Subcutaneous adipose tissue (tissue), 4 donors: ENCODE results near the gene KIAA1210. TPM values are rescaled to one million over a fixed set of nuclear protein-coding genes. Genes with fewer than 3 reads are reported as not detected.

Source experiments
- total RNA-seq, 4 donors: library from RNA; depleted of rRNA; stranded (reverse); fragments of >200 nt; gene quantifications; one replicate each; pipeline ENCODE4 v1.1.0, GENCODE V29; 2016
- TF ChIP-seq, protein P1 (sequence below): fragments of 450-650 bp; IDR thresholded peaks from one replicate; pipeline ENCODE4 v1.5.1; 2016; ENCODE audit warnings: low read depth, mild to moderate bottlenecking, control low read depth, antibody characterized with exemption, moderate library complexity

The KIAA1210 gene
- total RNA-seq, 4 donors from 2014 or later = under 0.01 TPM; not detected in 2

GRCh38 chrX:119067023-119067739, 60.4 kb downstream of the KIAA1210 start:
- TF ChIP-seq, protein P1, sequence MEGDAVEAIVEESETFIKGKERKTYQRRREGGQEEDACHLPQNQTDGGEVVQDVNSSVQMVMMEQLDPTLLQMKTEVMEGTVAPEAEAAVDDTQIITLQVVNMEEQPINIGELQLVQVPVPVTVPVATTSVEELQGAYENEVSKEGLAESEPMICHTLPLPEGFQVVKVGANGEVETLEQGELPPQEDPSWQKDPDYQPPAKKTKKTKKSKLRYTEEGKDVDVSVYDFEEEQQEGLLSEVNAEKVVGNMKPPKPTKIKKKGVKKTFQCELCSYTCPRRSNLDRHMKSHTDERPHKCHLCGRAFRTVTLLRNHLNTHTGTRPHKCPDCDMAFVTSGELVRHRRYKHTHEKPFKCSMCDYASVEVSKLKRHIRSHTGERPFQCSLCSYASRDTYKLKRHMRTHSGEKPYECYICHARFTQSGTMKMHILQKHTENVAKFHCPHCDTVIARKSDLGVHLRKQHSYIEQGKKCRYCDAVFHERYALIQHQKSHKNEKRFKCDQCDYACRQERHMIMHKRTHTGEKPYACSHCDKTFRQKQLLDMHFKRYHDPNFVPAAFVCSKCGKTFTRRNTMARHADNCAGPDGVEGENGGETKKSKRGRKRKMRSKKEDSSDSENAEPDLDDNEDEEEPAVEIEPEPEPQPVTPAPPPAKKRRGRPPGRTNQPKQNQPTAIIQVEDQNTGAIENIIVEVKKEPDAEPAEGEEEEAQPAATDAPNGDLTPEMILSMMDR = no peak

DNA sequence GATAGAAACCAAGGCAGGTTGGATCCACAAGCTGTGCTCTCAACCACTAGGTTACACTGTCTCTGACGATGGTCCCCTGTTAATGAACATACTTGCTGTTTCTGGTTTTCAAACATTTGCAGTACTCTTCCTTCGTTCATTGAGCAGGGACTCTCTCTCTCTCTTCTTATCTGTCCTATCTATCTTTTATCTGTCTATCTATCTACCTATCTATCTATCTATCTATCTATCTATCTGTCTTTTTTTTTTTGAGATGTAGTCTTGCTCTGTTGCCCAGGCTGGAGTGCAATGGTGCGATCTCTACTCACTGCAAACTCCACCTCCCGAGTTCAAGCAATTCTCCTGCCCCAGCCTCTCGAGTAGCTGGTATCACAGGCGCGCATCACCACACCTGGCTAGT, 64.2 kb downstream of the KIAA1210 start:
- TF ChIP-seq, protein P1 = no peak

DNA sequence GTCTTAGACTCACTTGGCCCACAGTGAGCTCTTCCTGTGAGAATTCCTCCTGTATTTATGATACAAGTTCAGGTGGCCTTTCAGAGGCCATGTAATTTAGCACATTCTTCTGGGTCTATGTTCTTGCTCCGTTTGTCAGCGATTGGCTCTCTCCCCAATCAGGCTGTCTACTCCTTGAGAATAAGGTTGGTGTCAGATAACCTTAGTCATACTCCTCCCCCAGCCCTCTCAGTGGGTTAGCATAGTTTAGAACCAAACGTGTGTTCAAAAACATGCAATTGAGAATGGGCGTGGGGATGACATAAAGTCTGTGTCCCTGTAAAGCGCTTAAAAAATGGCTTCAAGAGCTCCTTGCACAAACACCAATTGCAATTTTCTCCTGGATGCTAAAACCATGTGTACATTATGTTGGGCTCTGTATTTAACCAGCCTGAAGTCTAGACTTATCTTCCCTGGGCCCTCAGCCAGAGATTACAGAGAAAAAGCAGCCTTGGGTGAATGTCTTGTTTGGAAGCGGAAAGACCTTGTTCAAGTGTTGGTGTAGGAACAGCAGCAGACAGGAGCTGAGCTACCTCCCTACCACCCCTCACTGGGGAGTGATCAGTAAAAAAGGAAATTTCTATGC, 64.8 kb downstream of the KIAA1210 start:
- TF ChIP-seq, protein P1 = no peak

DNA sequence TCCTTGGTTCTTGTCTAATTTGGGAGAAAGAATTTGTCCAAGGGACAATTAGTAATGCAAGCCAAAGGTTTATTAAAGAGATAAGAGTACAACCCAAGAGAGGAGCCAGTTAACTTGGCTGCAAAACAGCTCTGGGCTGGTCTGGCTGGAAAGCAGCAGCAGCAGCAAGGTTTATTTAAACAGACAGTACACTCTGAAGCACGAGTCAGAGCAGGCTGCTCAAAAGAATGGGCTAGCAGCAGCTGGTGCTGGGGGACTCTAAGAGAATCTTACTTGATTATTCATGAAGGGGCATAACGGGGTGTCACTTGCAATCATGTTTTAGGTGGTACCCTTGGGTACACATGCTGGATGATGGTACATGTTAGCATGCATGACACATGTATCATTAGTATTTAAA, 71.9 kb downstream of the KIAA1210 start:
- TF ChIP-seq, protein P1 = no peak

DNA sequence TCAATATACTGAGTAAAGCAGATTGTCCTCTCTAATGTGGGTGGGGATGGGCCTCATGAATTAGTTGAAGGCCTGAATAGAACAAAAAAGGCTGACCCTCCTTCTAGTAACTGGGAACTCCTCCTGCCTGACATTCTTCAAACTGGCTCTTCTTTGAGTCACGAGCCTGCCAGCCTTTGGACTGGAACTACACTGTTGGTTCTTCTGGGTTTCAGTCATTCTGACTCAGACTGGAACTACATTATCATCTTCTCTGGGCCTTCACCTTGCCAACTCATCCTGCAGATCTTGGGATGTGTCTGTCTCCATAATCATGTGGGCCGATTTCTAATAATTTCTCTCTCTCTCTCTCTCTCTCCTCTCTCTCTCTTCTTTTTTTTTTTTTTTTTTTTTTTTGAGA, 81.7 kb downstream of the KIAA1210 start:
- TF ChIP-seq, protein P1 = no peak

DNA sequence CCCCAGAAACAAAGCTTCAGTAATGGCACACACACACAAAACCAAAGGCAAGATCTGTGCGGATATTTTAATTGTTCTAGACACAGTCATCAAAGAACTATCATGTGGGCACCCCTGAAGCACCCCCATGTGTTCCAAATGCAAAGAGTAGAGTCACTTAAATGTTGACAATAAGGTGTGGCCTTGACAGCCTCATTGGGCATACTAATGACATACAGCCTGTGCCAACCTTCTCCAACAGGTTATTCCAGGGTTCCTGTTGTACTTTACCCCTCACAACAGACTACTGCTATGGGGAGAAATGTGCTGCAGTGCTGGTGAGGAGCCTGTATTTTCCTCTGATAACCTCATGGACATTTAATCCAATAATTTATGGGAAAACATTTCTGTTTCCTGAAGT, 84.6 kb downstream of the KIAA1210 start:
- TF ChIP-seq, protein P1 = no peak

DNA sequence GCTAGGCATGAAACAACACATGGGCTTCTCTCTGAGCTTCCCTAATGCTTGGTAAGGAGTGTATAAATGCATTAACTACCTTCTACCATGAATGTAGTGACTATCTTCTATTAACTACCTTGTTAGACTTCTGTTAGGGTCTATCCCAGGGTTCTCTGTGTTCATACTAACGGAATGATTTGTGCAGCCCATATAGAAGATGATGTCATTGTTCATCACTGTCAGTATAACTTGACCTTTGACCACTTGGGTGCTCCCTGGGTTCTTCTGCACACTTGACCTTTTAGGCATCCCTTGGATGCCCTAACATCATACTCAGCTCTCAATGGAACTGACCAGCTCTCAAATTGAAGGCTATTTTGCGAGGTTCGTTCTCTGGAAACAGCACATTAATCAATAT, 85.6 kb downstream of the KIAA1210 start:
- TF ChIP-seq, protein P1 = no peak
